Hepatocyte (in vitro differentiated cells): ENCODE results near the gene SLC16A5. TPM values are rescaled to one million over a fixed set of nuclear protein-coding genes. Genes with fewer than 3 reads are reported as not detected.

ENCODE experiments used
- DNase-seq: peaks from one replicate; pipeline ENCODE4 v3.0.0-alpha.2; 2016; ENCODE audit warnings: low spot score
- H2AFZ ChIP-seq: fragments of 200-600 bp; sonication (generic); 2 replicates; pipeline ENCODE4 v1.6.0; 2016; ENCODE audit warnings: antibody characterized with exemption, mild to moderate bottlenecking
- H3K27ac ChIP-seq: fragments of 200-600 bp; sonication (generic); 2 replicates; pipeline ENCODE4 v1.5.1; 2016; ENCODE audit warnings: mild to moderate bottlenecking
- H3K27me3 ChIP-seq: fragments of 200-600 bp; sonication (generic); 2 replicates; pipeline ENCODE4 v1.6.1; 2016
- H3K36me3 ChIP-seq: fragments of 200-600 bp; sonication (generic); replicated peaks from 2 replicates; pipeline ENCODE4 v1.5.1; 2016; ENCODE audit warnings: low read depth; ENCODE audit not compliant: insufficient read depth
- H3K4me1 ChIP-seq: fragments of 200-600 bp; sonication (generic); 2 replicates; pipeline ENCODE4 v1.5.1; 2016; ENCODE audit warnings: mild to moderate bottlenecking, moderate library complexity; ENCODE audit not compliant: insufficient read depth
- H3K4me2 ChIP-seq: fragments of 200-600 bp; sonication (generic); 2 replicates; pipeline ENCODE4 v1.6.0; 2016
- H3K4me3 ChIP-seq: fragments of 200-600 bp; sonication (generic); 2 replicates; pipeline ENCODE4 v1.5.1; 2016; ENCODE audit warnings: mild to moderate bottlenecking
- H3K79me2 ChIP-seq: fragments of 200-600 bp; sonication (generic); 2 replicates; pipeline ENCODE4 v1.6.0; 2017; ENCODE audit warnings: mild to moderate bottlenecking
- H3K9me2 ChIP-seq: fragments of 200-600 bp; sonication (generic); replicated peaks from 2 replicates; pipeline ENCODE4 v1.6.0; 2017; ENCODE audit warnings: mild to moderate bottlenecking; ENCODE audit not compliant: insufficient read depth
- H3K9me3 ChIP-seq: fragments of 200-600 bp; sonication (generic); 2 replicates; pipeline ENCODE4 v1.5.1; 2016; ENCODE audit warnings: low read depth, mild to moderate bottlenecking
- H4K20me1 ChIP-seq: fragments of 200-600 bp; sonication (generic); 2 replicates; pipeline ENCODE4 v1.6.0; 2016; ENCODE audit warnings: mild to moderate bottlenecking; ENCODE audit not compliant: insufficient read depth, poor library complexity, severe bottlenecking
- EZH2 ChIP-seq: fragments of 200-600 bp; sonication (generic); IDR thresholded peaks from 2 replicates; pipeline ENCODE4 v1.6.1; 2016; ENCODE audit warnings: antibody characterized with exemption, mild to moderate bottlenecking, borderline replicate concordance
- EZH2phosphoT487 ChIP-seq: fragments of 200-600 bp; sonication (generic); IDR thresholded peaks from one replicate; pipeline ENCODE4 v1.6.1; 2018; ENCODE audit warnings: antibody characterized with exemption, mild to moderate bottlenecking, low read depth, moderate library complexity; ENCODE audit not compliant: unreplicated experiment, severe bottlenecking
- WGBS: methylation state at CpG from one replicate; pipeline ENCODE4 v1.1.6; 2016; ENCODE audit warnings: low lambda C conversion rate; ENCODE audit errors: missing lambda C conversion rate; 5-methylcytosine and 5-hydroxymethylcytosine counted together
- polyA plus RNA-seq: library from polyadenylated mRNA; unstranded; fragments of >200 nt; fragmentation: Nextera tagmentation; extraction: Ambion mirVana; gene quantifications from 2 replicates; pipeline ENCODE4 v1.2.1, GENCODE V29; 2016
- total RNA-seq: library from RNA; depleted of rRNA; stranded (reverse); fragments of >200 nt; gene quantifications from 2 replicates; pipeline ENCODE4 v1.2.3, GENCODE V29; 2014
- TF ChIP-seq, protein P1 (sequence below): fragments of 200-600 bp; sonication (generic); IDR thresholded peaks from 2 replicates; pipeline ENCODE4 v1.5.1; 2016; ENCODE audit warnings: antibody characterized with exemption, mild to moderate bottlenecking; ENCODE audit not compliant: poor library complexity

Gene SLC16A5
- total and polyA plus RNA-seq, 2 experiments from 2014 or later, result 11.9 to 12.8 TPM

DNA sequence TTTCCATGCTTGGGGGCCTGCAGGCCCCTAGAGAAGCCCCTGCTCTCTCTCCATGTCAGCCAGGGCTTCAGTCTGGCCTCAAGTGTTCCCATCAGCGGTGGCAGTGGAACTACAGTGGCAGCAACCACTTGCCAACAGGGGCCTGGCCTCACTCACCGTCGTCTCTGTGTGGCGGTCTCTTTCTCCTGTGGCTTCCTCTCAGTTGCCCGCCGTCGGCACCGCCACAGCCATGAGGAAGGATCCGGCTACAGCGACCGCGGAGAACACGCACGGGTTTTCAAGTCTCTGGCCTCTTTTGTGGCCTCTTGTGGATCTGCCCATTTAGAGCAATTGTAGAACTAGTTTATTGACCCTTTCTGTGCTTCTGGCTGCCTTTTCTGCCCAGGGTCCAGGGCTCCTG, 30.6 kb downstream of the SLC16A5 start:
- no peak overlapping the region for H3K4me2 ChIP-seq
- no peak for TF ChIP-seq EZH2phosphoT487
- TF ChIP-seq, protein P1, sequence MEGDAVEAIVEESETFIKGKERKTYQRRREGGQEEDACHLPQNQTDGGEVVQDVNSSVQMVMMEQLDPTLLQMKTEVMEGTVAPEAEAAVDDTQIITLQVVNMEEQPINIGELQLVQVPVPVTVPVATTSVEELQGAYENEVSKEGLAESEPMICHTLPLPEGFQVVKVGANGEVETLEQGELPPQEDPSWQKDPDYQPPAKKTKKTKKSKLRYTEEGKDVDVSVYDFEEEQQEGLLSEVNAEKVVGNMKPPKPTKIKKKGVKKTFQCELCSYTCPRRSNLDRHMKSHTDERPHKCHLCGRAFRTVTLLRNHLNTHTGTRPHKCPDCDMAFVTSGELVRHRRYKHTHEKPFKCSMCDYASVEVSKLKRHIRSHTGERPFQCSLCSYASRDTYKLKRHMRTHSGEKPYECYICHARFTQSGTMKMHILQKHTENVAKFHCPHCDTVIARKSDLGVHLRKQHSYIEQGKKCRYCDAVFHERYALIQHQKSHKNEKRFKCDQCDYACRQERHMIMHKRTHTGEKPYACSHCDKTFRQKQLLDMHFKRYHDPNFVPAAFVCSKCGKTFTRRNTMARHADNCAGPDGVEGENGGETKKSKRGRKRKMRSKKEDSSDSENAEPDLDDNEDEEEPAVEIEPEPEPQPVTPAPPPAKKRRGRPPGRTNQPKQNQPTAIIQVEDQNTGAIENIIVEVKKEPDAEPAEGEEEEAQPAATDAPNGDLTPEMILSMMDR, result no peak
- no peak for TF ChIP-seq EZH2
- H3K79me2 ChIP-seq, result peaks cover 22% of the 10 kb centered on the region
- no peak for DNase-seq
- no peaks in the 10 kb centered on the region for H3K36me3 ChIP-seq
- peaks cover 3% of the 10 kb centered on the region for H3K4me1 ChIP-seq
- H4K20me1 ChIP-seq, result no peaks in the 10 kb centered on the region
- no peaks in the 10 kb centered on the region for H3K9me2 ChIP-seq
- no peaks in the 10 kb centered on the region for H3K9me3 ChIP-seq
- no peaks in the 10 kb centered on the region for H3K27me3 ChIP-seq
- no peak overlapping the region for H3K4me3 ChIP-seq
- no peak overlapping the region for H2AFZ ChIP-seq
- no peak overlapping the region for H3K27ac ChIP-seq
- 98% methylated on average over 14 of the region's 14 CpGs for WGBS

- no peaks in the 10 kb centered on the region for H3K9me2 ChIP-seq
- DNase-seq, result peak; percentile 91
- WGBS, result 76% methylated on average over 19 of the region's 19 CpGs
- H3K36me3 ChIP-seq, result no peaks in the 10 kb centered on the region
- H3K79me2 ChIP-seq, result peaks cover 12% of the 10 kb centered on the region
- peak overlapping the region; percentile 59 for H3K4me2 ChIP-seq
- H2AFZ ChIP-seq, result no peak overlapping the region
- peaks cover 14% of the 10 kb centered on the region for H3K4me1 ChIP-seq
- TF ChIP-seq, protein P1, result no peak
- TF ChIP-seq EZH2 (no peak), EZH2phosphoT487 (no peak)
- peak overlapping the region; percentile 96 for H3K27ac ChIP-seq
- H4K20me1 ChIP-seq, result no peaks in the 10 kb centered on the region
- no peaks in the 10 kb centered on the region for H3K9me3 ChIP-seq
- no peaks in the 10 kb centered on the region for H3K27me3 ChIP-seq
- no peak overlapping the region for H3K4me3 ChIP-seq
Measured at GRCh38 chr17:75124041-75124818, 36.5 kb downstream of the SLC16A5 start.

DNA sequence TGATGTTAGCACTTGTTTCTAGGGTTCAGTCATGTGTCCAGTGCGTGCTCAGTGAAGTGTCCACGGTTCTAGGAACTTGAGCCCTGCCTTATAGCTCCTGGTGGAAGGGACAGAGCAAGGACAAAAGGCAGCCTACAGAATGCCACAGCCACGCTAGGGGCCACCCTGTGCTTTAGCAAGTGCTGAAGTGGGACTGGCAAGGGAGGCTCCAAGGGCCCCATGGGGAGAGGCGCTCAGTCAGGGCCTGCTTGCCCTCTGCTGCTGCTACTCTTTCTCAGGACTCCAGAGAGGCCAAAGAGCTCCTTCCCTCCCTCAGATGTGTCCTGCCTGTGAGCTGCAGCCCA, 37.0 kb downstream of the SLC16A5 start:
- H3K36me3 ChIP-seq, result no peaks in the 10 kb centered on the region
- no peaks in the 10 kb centered on the region for H3K9me3 ChIP-seq
- H3K4me3 ChIP-seq, result no peak overlapping the region
- peaks cover 15% of the 10 kb centered on the region for H3K79me2 ChIP-seq
- peak overlapping the region; percentile 59 for H3K4me2 ChIP-seq
- no peaks in the 10 kb centered on the region for H3K9me2 ChIP-seq
- H3K27me3 ChIP-seq, result no peaks in the 10 kb centered on the region
- TF ChIP-seq EZH2phosphoT487 (no peak), EZH2 (no peak)
- TF ChIP-seq, protein P1, result no peak
- peak overlapping the region; percentile 96 for H3K27ac ChIP-seq
- no peak for DNase-seq
- H4K20me1 ChIP-seq, result no peaks in the 10 kb centered on the region
- peaks cover 14% of the 10 kb centered on the region for H3K4me1 ChIP-seq
- H2AFZ ChIP-seq, result no peak overlapping the region
- WGBS, result 98% methylated on average over 4 of the region's 4 CpGs
